Gastroesophageal sphincter (tissue), 3 donors: ENCODE measurements around the gene WTAP.

Source experiments
- CTCF ChIP-seq, 4 experiments: fragments of 200-600 bp in 2 of 4; fragments of 450-650 bp in 2 of 4; sonication (generic) in 1 of 4; IDR thresholded peaks; one replicate each; pipeline ENCODE4 v1.5.1; 2017 to 2019; ENCODE audit warnings: antibody characterized with exemption in 4 of 4, mild to moderate bottlenecking in 2 of 4, moderate library complexity in 2 of 4
- POLR2AphosphoS5 ChIP-seq: sonication (generic); formaldehyde crosslinking; IDR thresholded peaks from one replicate; pipeline ENCODE4 v1.6.1; 2017; ENCODE audit warnings: antibody characterized with exemption

- TF ChIP-seq CTCF (IDR thresholded peaks at IDR 0.05), result no peak
- no peak for TF ChIP-seq POLR2AphosphoS5
These were observed 12.1 kb upstream of the WTAP start for GRCh38 chr6:159715166-159715565.
